HepG2 (cell line): Measurements from ENCODE around the gene GIPC3. TPM values are rescaled to one million over a fixed set of nuclear protein-coding genes. Genes with fewer than 3 reads are reported as not detected.
A peak's percentile ranks its signal among the peaks of the same experiment; 100 is the strongest.

Source experiments
- HOXA9 ChIP-seq: sonication (generic); formaldehyde crosslinking; IDR thresholded peaks from 2 replicates; pipeline ENCODE4 v1.8.1; 2022; ENCODE audit warnings: missing genetic modification reagents, mild to moderate bottlenecking, moderate library complexity, borderline replicate concordance
- KAT8 ChIP-seq: IDR thresholded peaks from 2 replicates; pipeline ENCODE4 v1.6.1; 2016; ENCODE audit warnings: missing genetic modification reagents, missing compliant biosample characterization
- NR2C2 ChIP-seq: sonication (generic); formaldehyde crosslinking; IDR thresholded peaks from 2 replicates; pipeline ENCODE4 v1.4.0; 2020; ENCODE audit warnings: missing genetic modification reagents, mild to moderate bottlenecking, moderate library complexity, borderline replicate concordance
- NR3C1 ChIP-seq: sonication (generic); formaldehyde crosslinking; IDR thresholded peaks from 2 replicates; pipeline ENCODE4 v1.4.0; 2020; ENCODE audit warnings: missing genetic modification reagents
- POLR2A ChIP-seq, 2 experiments: IDR thresholded peaks; 2 replicates each; pipeline ENCODE4 v1.6.1; 2011; ENCODE audit warnings: low read depth in 2 of 2, low read length in 2 of 2, mild to moderate bottlenecking in 1 of 2, moderate library complexity in 1 of 2; ENCODE audit not compliant: insufficient read depth in 1 of 2
- RBM22 ChIP-seq: fragments of 200-400 bp; formaldehyde crosslinking; optimal IDR thresholded peaks from 2 replicates; pipeline ENCODE3; 2017; ENCODE audit warnings: mild to moderate bottlenecking, low read length, moderate library complexity
- SNAPC2 ChIP-seq: sonication (generic); formaldehyde crosslinking; IDR thresholded peaks from 2 replicates; pipeline ENCODE4 v1.8.1; 2022; ENCODE audit warnings: mild to moderate bottlenecking, missing genetic modification reagents
- STAG1 ChIP-seq: sonication (generic); formaldehyde crosslinking; IDR thresholded peaks from 2 replicates; pipeline ENCODE4 v1.4.0; 2020; ENCODE audit warnings: missing genetic modification reagents
- ZFP82 ChIP-seq: sonication (generic); formaldehyde crosslinking; IDR thresholded peaks from 2 replicates; pipeline ENCODE4 v1.5.1; 2020; ENCODE audit warnings: mild to moderate bottlenecking, missing genetic modification reagents, borderline replicate concordance
- ZMYM3 ChIP-seq: sonication (generic); formaldehyde crosslinking; IDR thresholded peaks from 2 replicates; pipeline ENCODE4 v1.5.1; 2020; ENCODE audit warnings: mild to moderate bottlenecking, missing genetic modification reagents
- ZMYM4 ChIP-seq: sonication (generic); formaldehyde crosslinking; IDR thresholded peaks from 2 replicates; pipeline ENCODE4 v1.8.1; 2023; ENCODE audit warnings: mild to moderate bottlenecking, missing genetic modification reagents
- ZNF589 ChIP-seq: sonication (generic); formaldehyde crosslinking; conservative IDR thresholded peaks from 2 replicates; pipeline ENCODE4 v1.8.0; 2022; ENCODE audit warnings: mild to moderate bottlenecking, moderate library complexity, missing genetic modification reagents
- ZNF720 ChIP-seq: sonication (generic); formaldehyde crosslinking; IDR thresholded peaks from 2 replicates; pipeline ENCODE4 v1.4.0; 2020; ENCODE audit warnings: missing genetic modification reagents
- ZNF777 ChIP-seq: sonication (generic); formaldehyde crosslinking; IDR thresholded peaks from 2 replicates; pipeline ENCODE4 v1.4.0; 2020; ENCODE audit warnings: missing genetic modification reagents
- ZNF788 ChIP-seq: sonication (generic); formaldehyde crosslinking; IDR thresholded peaks from 2 replicates; pipeline ENCODE4 v1.5.0; 2020; ENCODE audit warnings: mild to moderate bottlenecking, missing genetic modification reagents, borderline replicate concordance
- polyA plus RNA-seq, 8 experiments: library from polyadenylated mRNA; depleted of rRNA in 3 of 8; stranded (reverse) in 7 of 8; unstranded in 1 of 8; fragments of >200 nt; fragmentation: Illumina TruSeq in 4 of 8; extraction: Trizol in 4 of 8; gene quantifications; 2 replicates each; pipeline versions ENCODE4 v1.2.1 to v1.2.3, GENCODE V29; 2011 to 2016; ENCODE audit warnings: low read depth in 4 of 8, missing spikeins in 1 of 8, mixed read lengths in 1 of 8; ENCODE audit not compliant: insufficient read depth in 1 of 8
- total RNA-seq, 5 experiments: library from RNA; depleted of rRNA; stranded (reverse); fragments of >200 nt; fragmentation: Illumina TruSeq; extraction: Trizol; gene quantifications; 2 replicates each; pipeline ENCODE4 v1.2.3, GENCODE V29; 2016; ENCODE audit warnings: low read depth in 1 of 5
- TF ChIP-seq, protein P1 (sequence below): sonication (generic); formaldehyde crosslinking; conservative IDR thresholded peaks from 2 replicates; pipeline ENCODE4 v1.8.0; 2022; ENCODE audit warnings: low read depth, missing genetic modification reagents
- TF ChIP-seq, protein P2 (sequence below): sonication (generic); IDR thresholded peaks from 2 replicates; pipeline ENCODE4 v1.6.1; 2016; ENCODE audit warnings: low read depth, borderline replicate concordance
- TF ChIP-seq, protein P3 (sequence below): IDR thresholded peaks from 2 replicates; pipeline ENCODE4 v1.6.1; 2016; ENCODE audit warnings: missing compliant biosample characterization, missing genetic modification reagents, borderline replicate concordance
- TF ChIP-seq, protein P4 (sequence below): sonication (generic); formaldehyde crosslinking; IDR thresholded peaks from 2 replicates; pipeline ENCODE4 v1.8.0; 2022; ENCODE audit warnings: mild to moderate bottlenecking, missing genetic modification reagents, borderline replicate concordance
- TF ChIP-seq, protein P5 (sequence below): sonication (generic); formaldehyde crosslinking; IDR thresholded peaks from 2 replicates; pipeline ENCODE4 v1.4.0; 2020; ENCODE audit warnings: missing genetic modification reagents, mild to moderate bottlenecking, borderline replicate concordance
- TF ChIP-seq, protein P6 (sequence below): sonication (generic); formaldehyde crosslinking; IDR thresholded peaks from 2 replicates; pipeline ENCODE4 v1.8.0; 2022; ENCODE audit warnings: mild to moderate bottlenecking, missing genetic modification reagents

GIPC3 gene
- total and polyA plus RNA-seq, 2 of the 13 experiments (the other 11 are each of a cell fraction or from before 2014, with no cell fraction given): 0.05 TPM; not detected in 1

DNA sequence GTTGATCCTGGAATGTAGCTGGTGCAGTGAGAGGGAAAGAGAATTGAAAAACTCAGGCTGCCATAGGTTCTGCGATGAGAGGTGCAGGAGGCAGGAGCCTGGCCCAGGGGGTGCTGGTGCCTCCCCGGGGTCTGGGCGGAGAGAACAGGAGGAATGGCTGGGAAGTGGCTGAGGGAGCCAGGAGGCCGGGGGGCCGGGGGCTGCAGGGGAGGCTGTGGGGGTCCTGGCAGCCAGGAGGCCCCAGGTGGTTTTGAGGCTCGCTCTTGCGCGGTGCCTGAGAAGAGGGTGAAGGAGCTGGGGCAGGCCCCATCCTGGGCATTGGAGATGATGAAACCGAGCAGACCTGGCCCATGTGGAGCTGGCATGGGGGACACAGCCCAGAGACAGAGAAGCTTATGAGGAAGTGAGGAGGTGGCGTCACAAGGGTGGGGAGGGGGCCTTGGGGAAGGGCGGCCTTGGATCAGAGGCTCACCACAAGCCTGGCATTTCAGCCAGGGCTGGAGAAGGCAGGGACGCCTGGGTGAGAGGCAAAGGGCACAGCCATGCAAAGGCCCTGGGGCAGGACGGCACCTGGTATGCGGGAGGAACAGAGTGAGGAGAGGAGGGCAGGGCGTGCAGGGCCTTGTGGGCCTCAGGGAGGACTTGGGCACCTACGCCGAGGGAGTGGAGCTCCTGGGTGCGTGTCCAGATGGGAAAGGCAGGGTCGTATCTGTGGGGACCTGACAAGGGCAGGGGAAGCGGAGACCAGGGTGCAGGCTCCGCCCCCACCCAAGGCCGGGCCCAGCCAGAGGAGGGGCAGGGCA, 47.6 kb upstream of the GIPC3 start (continued):
- TF ChIP-seq, protein P1, sequence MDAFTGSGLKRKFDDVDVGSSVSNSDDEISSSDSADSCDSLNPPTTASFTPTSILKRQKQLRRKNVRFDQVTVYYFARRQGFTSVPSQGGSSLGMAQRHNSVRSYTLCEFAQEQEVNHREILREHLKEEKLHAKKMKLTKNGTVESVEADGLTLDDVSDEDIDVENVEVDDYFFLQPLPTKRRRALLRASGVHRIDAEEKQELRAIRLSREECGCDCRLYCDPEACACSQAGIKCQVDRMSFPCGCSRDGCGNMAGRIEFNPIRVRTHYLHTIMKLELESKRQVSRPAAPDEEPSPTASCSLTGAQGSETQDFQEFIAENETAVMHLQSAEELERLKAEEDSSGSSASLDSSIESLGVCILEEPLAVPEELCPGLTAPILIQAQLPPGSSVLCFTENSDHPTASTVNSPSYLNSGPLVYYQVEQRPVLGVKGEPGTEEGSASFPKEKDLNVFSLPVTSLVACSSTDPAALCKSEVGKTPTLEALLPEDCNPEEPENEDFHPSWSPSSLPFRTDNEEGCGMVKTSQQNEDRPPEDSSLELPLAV (CRISPR knock-in tag): no peak
- TF ChIP-seq ZNF589 (CRISPR knock-in tag) (no peak), RBM22 (peak; percentile 27), ZNF788 (CRISPR knock-in tag) (no peak), ZFP82 (no peak), KAT8 (CRISPR knock-in tag) (no peak), ZNF720 (CRISPR knock-in tag) (no peak), ZMYM3 (CRISPR knock-in tag) (peak; percentile 77), ZNF777 (no peak), SNAPC2 (no peak), ZMYM4 (CRISPR knock-in tag) (no peak), HOXA9 (no peak), STAG1 (CRISPR knock-in tag) (no peak), NR2C2 (no peak), NR3C1 (CRISPR knock-in tag) (no peak), POLR2A (IDR thresholded peaks at IDR 0.05; ENCODE audit: insufficient read depth in 1 of 2, low read depth in 2 of 2, low read length in 2 of 2) (peak; percentile 5 to 42; a peak in 3 of 4 replicates)
- TF ChIP-seq, protein P2, sequence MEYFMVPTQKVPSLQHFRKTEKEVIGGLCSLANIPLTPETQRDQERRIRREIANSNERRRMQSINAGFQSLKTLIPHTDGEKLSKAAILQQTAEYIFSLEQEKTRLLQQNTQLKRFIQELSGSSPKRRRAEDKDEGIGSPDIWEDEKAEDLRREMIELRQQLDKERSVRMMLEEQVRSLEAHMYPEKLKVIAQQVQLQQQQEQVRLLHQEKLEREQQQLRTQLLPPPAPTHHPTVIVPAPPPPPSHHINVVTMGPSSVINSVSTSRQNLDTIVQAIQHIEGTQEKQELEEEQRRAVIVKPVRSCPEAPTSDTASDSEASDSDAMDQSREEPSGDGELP: no peak
- TF ChIP-seq, protein P3, sequence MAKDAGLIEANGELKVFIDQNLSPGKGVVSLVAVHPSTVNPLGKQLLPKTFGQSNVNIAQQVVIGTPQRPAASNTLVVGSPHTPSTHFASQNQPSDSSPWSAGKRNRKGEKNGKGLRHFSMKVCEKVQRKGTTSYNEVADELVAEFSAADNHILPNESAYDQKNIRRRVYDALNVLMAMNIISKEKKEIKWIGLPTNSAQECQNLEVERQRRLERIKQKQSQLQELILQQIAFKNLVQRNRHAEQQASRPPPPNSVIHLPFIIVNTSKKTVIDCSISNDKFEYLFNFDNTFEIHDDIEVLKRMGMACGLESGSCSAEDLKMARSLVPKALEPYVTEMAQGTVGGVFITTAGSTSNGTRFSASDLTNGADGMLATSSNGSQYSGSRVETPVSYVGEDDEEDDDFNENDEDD (CRISPR knock-in tag): no peak
- TF ChIP-seq, protein P4, sequence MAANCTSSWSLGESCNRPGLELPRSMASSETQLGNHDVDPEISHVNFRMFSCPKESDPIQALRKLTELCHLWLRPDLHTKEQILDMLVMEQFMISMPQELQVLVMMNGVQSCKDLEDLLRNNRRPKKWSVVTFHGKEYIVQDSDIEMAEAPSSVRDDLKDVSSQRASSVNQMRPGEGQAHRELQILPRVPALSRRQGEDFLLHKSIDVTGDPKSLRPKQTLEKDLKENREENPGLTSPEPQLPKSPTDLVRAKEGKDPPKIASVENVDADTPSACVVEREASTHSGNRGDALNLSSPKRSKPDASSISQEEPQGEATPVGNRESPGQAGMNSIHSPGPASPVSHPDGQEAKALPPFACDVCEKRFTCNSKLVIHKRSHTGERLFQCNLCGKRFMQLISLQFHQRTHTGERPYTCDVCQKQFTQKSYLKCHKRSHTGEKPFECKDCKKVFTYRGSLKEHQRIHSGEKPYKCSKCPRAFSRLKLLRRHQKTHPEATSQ (CRISPR knock-in tag): no peak
- TF ChIP-seq, protein P5, sequence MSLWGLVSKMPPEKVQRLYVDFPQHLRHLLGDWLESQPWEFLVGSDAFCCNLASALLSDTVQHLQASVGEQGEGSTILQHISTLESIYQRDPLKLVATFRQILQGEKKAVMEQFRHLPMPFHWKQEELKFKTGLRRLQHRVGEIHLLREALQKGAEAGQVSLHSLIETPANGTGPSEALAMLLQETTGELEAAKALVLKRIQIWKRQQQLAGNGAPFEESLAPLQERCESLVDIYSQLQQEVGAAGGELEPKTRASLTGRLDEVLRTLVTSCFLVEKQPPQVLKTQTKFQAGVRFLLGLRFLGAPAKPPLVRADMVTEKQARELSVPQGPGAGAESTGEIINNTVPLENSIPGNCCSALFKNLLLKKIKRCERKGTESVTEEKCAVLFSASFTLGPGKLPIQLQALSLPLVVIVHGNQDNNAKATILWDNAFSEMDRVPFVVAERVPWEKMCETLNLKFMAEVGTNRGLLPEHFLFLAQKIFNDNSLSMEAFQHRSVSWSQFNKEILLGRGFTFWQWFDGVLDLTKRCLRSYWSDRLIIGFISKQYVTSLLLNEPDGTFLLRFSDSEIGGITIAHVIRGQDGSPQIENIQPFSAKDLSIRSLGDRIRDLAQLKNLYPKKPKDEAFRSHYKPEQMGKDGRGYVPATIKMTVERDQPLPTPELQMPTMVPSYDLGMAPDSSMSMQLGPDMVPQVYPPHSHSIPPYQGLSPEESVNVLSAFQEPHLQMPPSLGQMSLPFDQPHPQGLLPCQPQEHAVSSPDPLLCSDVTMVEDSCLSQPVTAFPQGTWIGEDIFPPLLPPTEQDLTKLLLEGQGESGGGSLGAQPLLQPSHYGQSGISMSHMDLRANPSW (CRISPR knock-in tag): no peak
- TF ChIP-seq, protein P6, sequence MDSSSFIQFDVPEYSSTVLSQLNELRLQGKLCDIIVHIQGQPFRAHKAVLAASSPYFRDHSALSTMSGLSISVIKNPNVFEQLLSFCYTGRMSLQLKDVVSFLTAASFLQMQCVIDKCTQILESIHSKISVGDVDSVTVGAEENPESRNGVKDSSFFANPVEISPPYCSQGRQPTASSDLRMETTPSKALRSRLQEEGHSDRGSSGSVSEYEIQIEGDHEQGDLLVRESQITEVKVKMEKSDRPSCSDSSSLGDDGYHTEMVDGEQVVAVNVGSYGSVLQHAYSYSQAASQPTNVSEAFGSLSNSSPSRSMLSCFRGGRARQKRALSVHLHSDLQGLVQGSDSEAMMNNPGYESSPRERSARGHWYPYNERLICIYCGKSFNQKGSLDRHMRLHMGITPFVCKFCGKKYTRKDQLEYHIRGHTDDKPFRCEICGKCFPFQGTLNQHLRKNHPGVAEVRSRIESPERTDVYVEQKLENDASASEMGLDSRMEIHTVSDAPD: no peak
